Breast epithelium (tissue), 3 donors: Measurements from ENCODE around the gene RNF180.

Experiments used
- POLR2A ChIP-seq: fragments of 450-650 bp; IDR thresholded peaks from one replicate; pipeline ENCODE4 v1.6.1; 2016; ENCODE audit warnings: antibody characterized with exemption, mild to moderate bottlenecking, moderate library complexity
- POLR2AphosphoS5 ChIP-seq, 3 donors: sonication (generic); formaldehyde crosslinking; IDR thresholded peaks; one replicate each; pipeline ENCODE4 v1.6.1; 2017; ENCODE audit warnings: antibody characterized with exemption in 3 of 3
- TF ChIP-seq, protein P1 (sequence below), 3 donors: fragments of 450-650 bp; IDR thresholded peaks; one replicate each; pipeline ENCODE4 v1.5.1; 2016 to 2017; ENCODE audit warnings: antibody characterized with exemption in 3 of 3, mild to moderate bottlenecking in 3 of 3, moderate library complexity in 3 of 3

DNA sequence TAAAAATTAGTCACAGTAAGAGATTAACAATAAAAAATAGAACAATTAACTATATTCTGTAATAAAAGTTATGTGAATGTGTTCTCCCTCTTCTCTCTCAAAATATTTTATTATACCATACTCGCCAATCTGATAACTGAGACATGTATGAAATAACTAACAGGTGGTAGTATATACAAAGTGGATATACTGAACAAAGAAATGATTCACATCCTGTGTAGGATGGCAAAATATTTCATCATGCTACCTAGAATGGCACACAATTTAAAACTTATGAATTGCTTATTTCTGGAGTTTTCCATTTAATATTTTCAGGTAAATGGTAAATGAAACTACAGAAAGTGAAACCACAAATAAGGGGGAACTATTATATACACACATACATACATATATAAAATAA, 152.5 kb downstream of the RNF180 start:
- TF ChIP-seq POLR2AphosphoS5 (IDR thresholded peaks at IDR 0.05) (no peak), POLR2A (no peak)
- TF ChIP-seq, protein P1, sequence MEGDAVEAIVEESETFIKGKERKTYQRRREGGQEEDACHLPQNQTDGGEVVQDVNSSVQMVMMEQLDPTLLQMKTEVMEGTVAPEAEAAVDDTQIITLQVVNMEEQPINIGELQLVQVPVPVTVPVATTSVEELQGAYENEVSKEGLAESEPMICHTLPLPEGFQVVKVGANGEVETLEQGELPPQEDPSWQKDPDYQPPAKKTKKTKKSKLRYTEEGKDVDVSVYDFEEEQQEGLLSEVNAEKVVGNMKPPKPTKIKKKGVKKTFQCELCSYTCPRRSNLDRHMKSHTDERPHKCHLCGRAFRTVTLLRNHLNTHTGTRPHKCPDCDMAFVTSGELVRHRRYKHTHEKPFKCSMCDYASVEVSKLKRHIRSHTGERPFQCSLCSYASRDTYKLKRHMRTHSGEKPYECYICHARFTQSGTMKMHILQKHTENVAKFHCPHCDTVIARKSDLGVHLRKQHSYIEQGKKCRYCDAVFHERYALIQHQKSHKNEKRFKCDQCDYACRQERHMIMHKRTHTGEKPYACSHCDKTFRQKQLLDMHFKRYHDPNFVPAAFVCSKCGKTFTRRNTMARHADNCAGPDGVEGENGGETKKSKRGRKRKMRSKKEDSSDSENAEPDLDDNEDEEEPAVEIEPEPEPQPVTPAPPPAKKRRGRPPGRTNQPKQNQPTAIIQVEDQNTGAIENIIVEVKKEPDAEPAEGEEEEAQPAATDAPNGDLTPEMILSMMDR (IDR thresholded peaks at IDR 0.05), result no peak
